ENCODE data around the gene MLANA.

MLANA gene

GRCh38 chr9:5958273-5958672 lies 67.6 kb downstream of the MLANA start:
- no peak for DNase-seq (ENCODE audit: low read depth, low spot score)

Measured in smooth muscle cell of the brain vasculature (primary cell).